ENCODE measurements around the gene ITIH1.

ITIH1 gene

GRCh38 chr3:52816199-52816598 is 38.8 kb downstream of the ITIH1 start:
- no peak overlapping the region for H3K4me3 ChIP-seq (replicated peaks; ENCODE audit: low read depth, low read length)
- no peak for DNase-seq (ENCODE audit: extremely low read depth, low read depth)
- no peak for TF ChIP-seq CTCF (IDR thresholded peaks at IDR 0.05; ENCODE audit: low read depth, low read length, missing control alignments)

- no peak overlapping the region for H3K4me3 ChIP-seq (replicated peaks; ENCODE audit: low read depth, low read length)
- no peak for DNase-seq (ENCODE audit: extremely low read depth, low read depth)
- TF ChIP-seq CTCF (IDR thresholded peaks at IDR 0.05; ENCODE audit: low read depth, low read length, missing control alignments), result no peak
These were observed 39.3 kb downstream of the ITIH1 start for GRCh38 chr3:52816654-52817053.

GRCh38 chr3:52817221-52817620 is 39.8 kb downstream of the ITIH1 start:
- TF ChIP-seq CTCF (IDR thresholded peaks at IDR 0.05; ENCODE audit: low read depth, low read length, missing control alignments), result no peak
- no peak for DNase-seq (ENCODE audit: extremely low read depth, low read depth)
- no peak overlapping the region for H3K4me3 ChIP-seq (replicated peaks; ENCODE audit: low read depth, low read length)

GRCh38 chr3:52817860-52818259 is 40.5 kb downstream of the ITIH1 start:
- DNase-seq (ENCODE audit: extremely low read depth, low read depth), result no peak
- no peak for TF ChIP-seq CTCF (IDR thresholded peaks at IDR 0.05; ENCODE audit: low read depth, low read length, missing control alignments)

GRCh38 chr3:52819936-52820335 is 42.5 kb downstream of the ITIH1 start:
- H3K4me3 ChIP-seq (replicated peaks; ENCODE audit: low read depth, low read length), result no peak overlapping the region
- DNase-seq (ENCODE audit: extremely low read depth, low read depth), result no peak
- no peak for TF ChIP-seq CTCF (IDR thresholded peaks at IDR 0.05; ENCODE audit: low read depth, low read length, missing control alignments)

More at GRCh38 chr3:52817860-52818259, 40.5 kb downstream of the ITIH1 start:
- no peak overlapping the region for H3K4me3 ChIP-seq (replicated peaks; ENCODE audit: low read depth, low read length)

- TF ChIP-seq CTCF (IDR thresholded peaks at IDR 0.05; ENCODE audit: low read depth, low read length, missing control alignments), result peak; percentile 86
- DNase-seq (ENCODE audit: extremely low read depth, low read depth), result no peak
- H3K4me3 ChIP-seq (replicated peaks; ENCODE audit: low read depth, low read length), result no peak overlapping the region
These were observed 43.3 kb downstream of the ITIH1 start for GRCh38 chr3:52820736-52821135.

GRCh38 chr3:52822363-52822762 is 45.0 kb downstream of the ITIH1 start:
- DNase-seq (ENCODE audit: extremely low read depth, low read depth), result no peak
- no peak for TF ChIP-seq CTCF (IDR thresholded peaks at IDR 0.05; ENCODE audit: low read depth, low read length, missing control alignments)

More at GRCh38 chr3:52822363-52822762, 45.0 kb downstream of the ITIH1 start:
- no peak overlapping the region for H3K4me3 ChIP-seq (replicated peaks; ENCODE audit: low read depth, low read length)
